Activated CD4-positive, alpha-beta T cell treated with anti-CD3 and anti-CD28 coated beads, Interleukin-2, amount 10 ng/mL, durations not matched to agents 7 days and 5 days (primary cell): ENCODE results near the gene CDX2. TPM values are rescaled to one million over a fixed set of nuclear protein-coding genes. Genes with fewer than 3 reads are reported as not detected.

Experiments
- CTCF ChIA-PET: fragments of 350-600 bp; sonication (Branson Sonifier 250); formaldehyde crosslinking; loops from one replicate; lab custom pipeline; 2021; ENCODE audit warnings: antibody characterized with exemption; lab: Charles Lee
- POLR2A ChIA-PET: fragments of 350-600 bp; sonication (Branson Sonifier 250); formaldehyde crosslinking; loops from one replicate; lab custom pipeline; 2021; ENCODE audit warnings: antibody characterized with exemption; lab: Charles Lee
- DNase-seq: peaks from one replicate; pipeline ENCODE4 v3.0.0-alpha.2; 2020
- H3K27ac Mint-ChIP-seq: one replicate; pipeline ENCODE4 v1.8.0; 2021; ENCODE audit warnings: mild to moderate bottlenecking, moderate library complexity, mixed read lengths
- H3K27me3 Mint-ChIP-seq: one replicate; pipeline ENCODE4 v1.8.0; 2021; ENCODE audit warnings: mixed read lengths
- H3K36me3 Mint-ChIP-seq: one replicate; pipeline ENCODE4 v1.8.0; 2021; ENCODE audit warnings: low read depth, mixed read lengths
- H3K4me1 Mint-ChIP-seq: one replicate; pipeline ENCODE4 v1.8.0; 2021; ENCODE audit warnings: mixed read lengths
- H3K4me3 Mint-ChIP-seq: one replicate; pipeline ENCODE4 v1.8.0; 2021; ENCODE audit warnings: mild to moderate bottlenecking, moderate library complexity, mixed read lengths
- H3K9me3 Mint-ChIP-seq: one replicate; pipeline ENCODE4 v1.8.0; 2021; ENCODE audit warnings: mixed read lengths
- total RNA-seq, 2 experiments: library from RNA; stranded (reverse); gene quantifications; one replicate each; pipeline ENCODE4 v1.2.3, GENCODE V29; 2021

CDX2 gene
- total RNA-seq, 2 experiments from 2014 or later, result not detected

GRCh38 chr13:27920677-27921420, 48.3 kb downstream of the CDX2 start:
- Mint-ChIP-seq H3K27me3 (peaks cover 82% of the 10 kb centered on the region), H3K4me1 (peaks cover 15% of the 10 kb centered on the region), H3K27ac (no peak overlapping the region), H3K36me3 (peaks cover 6% of the 10 kb centered on the region), H3K9me3 (no peaks in the 10 kb centered on the region), H3K4me3 (peak overlapping the region; percentile 49)
- POLR2A ChIA-PET, result no interaction called here
- no peak for DNase-seq
- CTCF ChIA-PET, result interaction anchor here (1.3 to 1.9 kb wide), 3 partner anchors 33 to 64 kb away, joined by 3 to 8 read pairs (median 6); no protein-coding TSS in a partner anchor

DNA sequence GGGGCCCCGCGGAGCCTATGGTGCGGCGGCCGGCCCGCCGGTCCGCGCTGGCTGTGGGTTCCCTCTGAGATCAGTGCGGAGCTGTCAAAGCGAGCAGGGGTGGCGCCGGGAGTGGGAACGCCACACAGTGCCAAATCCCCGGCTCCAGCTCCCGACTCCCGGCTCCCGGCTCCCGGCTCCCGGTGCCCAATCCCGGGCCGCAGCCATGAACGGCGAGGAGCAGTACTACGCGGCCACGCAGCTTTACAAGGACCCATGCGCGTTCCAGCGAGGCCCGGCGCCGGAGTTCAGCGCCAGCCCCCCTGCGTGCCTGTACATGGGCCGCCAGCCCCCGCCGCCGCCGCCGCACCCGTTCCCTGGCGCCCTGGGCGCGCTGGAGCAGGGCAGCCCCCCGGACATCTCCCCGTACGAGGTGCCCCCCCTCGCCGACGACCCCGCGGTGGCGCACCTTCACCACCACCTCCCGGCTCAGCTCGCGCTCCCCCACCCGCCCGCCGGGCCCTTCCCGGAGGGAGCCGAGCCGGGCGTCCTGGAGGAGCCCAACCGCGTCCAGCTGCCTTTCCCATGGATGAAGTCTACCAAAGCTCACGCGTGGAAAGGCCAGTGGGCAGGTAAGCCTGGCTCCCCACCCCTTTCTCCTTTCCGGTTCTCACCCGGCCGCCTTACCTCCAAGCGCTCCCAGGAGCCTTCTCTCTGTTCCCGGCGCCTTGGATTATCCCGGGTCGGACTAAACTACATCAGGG, 49.0 kb downstream of the CDX2 start, which contains the start of gene PDX1:
Gene PDX1 (plus strand): TSS at position 67 of the 743 bp plus-strand sequence. CDS start 139 bp downstream, at position 206.
- Mint-ChIP-seq H3K27ac (peak within 1 kb of the TSS; percentile 36), H3K4me1 (peaks cover 15% of the 10 kb centered on the region), H3K36me3 (peaks cover 6% of the 10 kb centered on the region), H3K4me3 (peak within 1 kb of the TSS; percentile 49), H3K9me3 (no peaks in the 10 kb centered on the region), H3K27me3 (peaks cover 82% of the 10 kb centered on the region)
- CTCF ChIA-PET, result interaction anchor here (1.3 to 1.9 kb wide), 5 partner anchors 34 to 125 kb away, joined by 3 to 8 read pairs (median 6); no protein-coding TSS in a partner anchor
- no peak for DNase-seq
- POLR2A ChIA-PET, result no interaction called here

- no peak for DNase-seq
- no peaks in the 10 kb centered on the region for H3K9me3 Mint-ChIP-seq
- H3K4me1 Mint-ChIP-seq, result peaks cover 15% of the 10 kb centered on the region
- H3K27me3 Mint-ChIP-seq, result peaks cover 81% of the 10 kb centered on the region
- H3K27ac Mint-ChIP-seq, result peak overlapping the region; percentile 13
- H3K36me3 Mint-ChIP-seq, result peaks cover 6% of the 10 kb centered on the region
- H3K4me3 Mint-ChIP-seq, result no peak overlapping the region
- CTCF ChIA-PET, result interaction anchor here (1.3 to 1.9 kb wide), 4 partner anchors 35 to 124 kb away, joined by 4 to 8 read pairs (median 6); no protein-coding TSS in a partner anchor
- POLR2A ChIA-PET, result no interaction called here
Observed at GRCh38 chr13:27919659-27919933, 49.5 kb downstream of the CDX2 start.

DNA sequence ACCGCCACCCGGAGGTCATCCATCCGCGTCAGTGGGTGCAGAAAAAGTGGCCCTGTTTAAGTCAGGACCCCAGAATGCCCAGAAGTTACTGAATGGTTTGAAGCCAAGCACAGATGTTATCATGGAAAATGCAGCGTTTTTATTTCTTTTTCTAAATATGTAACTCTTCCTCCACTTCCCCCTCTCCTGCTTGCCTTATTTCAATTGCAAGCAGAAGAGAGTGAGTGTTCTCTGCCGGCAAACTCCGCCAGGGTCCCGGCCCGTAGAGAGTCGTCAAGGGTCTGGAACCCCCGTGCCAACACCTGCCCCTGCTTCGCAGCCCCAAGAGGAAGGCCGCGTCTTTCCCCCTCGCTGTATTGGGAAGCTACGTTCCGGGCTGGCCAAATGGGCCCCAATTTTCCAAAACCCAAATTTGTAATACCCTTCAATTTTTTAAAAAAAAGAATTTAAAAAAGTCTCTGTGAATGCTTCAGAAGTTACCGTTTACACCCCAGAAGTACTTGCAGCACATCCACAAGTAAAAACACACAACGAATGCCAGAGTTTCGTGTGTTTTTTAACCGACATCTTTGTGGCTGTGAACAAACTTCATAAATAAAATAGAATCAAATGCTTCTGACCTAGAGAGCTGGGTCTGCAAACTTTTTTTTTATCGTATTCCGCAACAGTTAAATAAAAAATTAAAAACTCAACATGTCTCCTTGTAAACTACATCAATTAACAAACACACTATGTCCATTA, 50.0 kb downstream of the CDX2 start:
- H3K9me3 Mint-ChIP-seq, result no peaks in the 10 kb centered on the region

DNA sequence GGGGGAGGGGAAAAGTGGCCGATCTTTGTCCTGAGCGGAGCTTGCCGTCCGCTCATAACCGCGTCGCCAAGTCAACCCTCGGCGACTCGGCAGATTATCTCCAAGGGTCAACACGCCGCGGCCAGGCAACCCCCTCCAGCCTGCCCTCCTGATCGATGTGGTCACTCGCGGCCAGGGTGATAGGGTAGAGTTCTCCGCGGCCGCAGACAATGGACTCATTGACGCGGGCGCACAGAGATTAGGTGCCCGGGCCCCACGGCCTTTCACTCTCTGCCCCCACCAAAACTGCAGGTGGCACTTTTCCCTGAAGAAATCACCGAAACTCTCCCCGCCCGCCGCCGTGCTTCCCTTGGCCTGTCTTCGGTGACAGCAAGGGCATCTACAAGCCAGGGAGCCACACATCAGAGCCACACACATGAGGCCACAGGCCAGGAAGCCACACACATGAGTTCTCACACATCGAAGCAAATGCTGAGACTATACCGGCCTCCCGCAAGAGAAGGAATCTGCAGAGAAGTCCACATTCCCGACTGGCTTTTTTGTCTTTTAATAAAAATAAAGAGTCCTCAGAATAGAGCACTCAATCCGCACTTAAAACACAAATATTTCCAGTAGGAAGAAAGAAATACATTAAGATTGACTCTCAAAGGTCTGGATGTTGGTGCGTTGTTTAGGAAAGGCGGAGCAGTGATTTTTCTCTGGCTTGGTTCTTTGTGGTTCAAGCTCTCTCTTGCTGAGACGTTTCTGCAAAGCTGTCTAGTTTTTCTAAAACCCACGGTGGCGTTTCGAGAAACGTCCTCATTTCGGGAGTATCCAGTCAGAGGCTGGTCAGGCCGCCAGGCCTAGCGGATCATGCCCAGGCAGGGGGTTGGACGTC, 50.8 kb downstream of the CDX2 start:
- ChIA-PET POLR2A (no interaction called here), CTCF (interaction anchor here (1.8 kb wide), 1 partner anchor 58 kb away, joined by 6 read pairs; no protein-coding TSS in a partner anchor)
- Mint-ChIP-seq H3K36me3 (peaks cover 6% of the 10 kb centered on the region), H3K27ac (peak overlapping the region; percentile 62), H3K27me3 (peaks cover 81% of the 10 kb centered on the region), H3K4me1 (peaks cover 15% of the 10 kb centered on the region), H3K4me3 (peak overlapping the region; percentile 10), H3K9me3 (no peaks in the 10 kb centered on the region)
- DNase-seq, result no peak

More for the DNA sequence above, 50.0 kb downstream of the CDX2 start:
- POLR2A ChIA-PET, result no interaction called here
- Mint-ChIP-seq H3K4me3 (no peak overlapping the region), H3K27me3 (peaks cover 81% of the 10 kb centered on the region), H3K27ac (peak overlapping the region; percentile 36), H3K36me3 (peaks cover 6% of the 10 kb centered on the region), H3K4me1 (peaks cover 15% of the 10 kb centered on the region)
- CTCF ChIA-PET, result interaction anchor here (1.3 to 1.9 kb wide), 4 partner anchors 35 to 123 kb away, joined by 4 to 8 read pairs (median 6); no protein-coding TSS in a partner anchor
- DNase-seq, result no peak

DNA sequence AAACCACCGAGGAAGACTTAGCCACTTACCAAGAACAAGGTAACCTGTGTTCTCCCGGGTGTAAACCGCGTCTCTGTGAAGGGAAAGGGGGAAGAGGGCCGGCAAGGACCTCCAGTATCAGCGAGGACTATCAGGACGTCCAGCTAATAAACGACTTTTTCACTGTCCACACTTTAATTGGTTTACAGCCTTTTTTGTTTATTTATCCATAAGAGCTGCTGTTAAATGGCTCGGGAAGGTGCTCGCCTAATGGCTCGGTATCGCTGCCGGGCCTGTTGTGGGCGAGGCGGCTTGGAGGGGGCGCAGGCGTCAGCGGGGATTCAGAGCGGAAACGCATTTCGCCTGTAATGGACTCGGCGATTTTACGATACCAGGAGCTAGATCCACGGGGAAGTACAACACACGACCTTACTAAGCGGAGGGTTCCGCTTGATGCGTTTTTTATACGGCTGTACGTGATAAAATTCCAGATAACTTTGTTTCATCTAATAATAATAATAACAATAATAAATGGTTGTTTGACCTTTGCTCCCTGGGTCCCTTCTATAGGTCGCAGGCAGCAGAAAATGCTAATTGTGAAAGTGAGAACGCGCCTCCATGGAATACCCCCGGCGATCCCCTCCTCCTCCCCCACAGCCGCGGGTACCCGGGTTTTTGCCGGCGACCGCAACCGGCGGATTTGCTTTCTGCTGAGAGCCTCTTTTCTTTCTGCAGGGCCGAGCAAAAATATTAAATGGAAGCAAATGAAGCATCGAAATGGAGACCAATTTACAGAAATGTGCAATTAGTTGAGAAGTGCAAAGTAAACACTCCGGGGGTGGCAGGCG, 51.8 kb downstream of the CDX2 start:
- POLR2A ChIA-PET, result no interaction called here
- Mint-ChIP-seq H3K27me3 (peaks cover 76% of the 10 kb centered on the region), H3K4me1 (peaks cover 15% of the 10 kb centered on the region), H3K27ac (peak overlapping the region; percentile 62), H3K9me3 (no peaks in the 10 kb centered on the region), H3K4me3 (peak overlapping the region; percentile 26), H3K36me3 (peaks cover 6% of the 10 kb centered on the region)
- DNase-seq, result no peak
- CTCF ChIA-PET, result no interaction called here

GRCh38 chr13:27915301-27916207, 53.6 kb downstream of the CDX2 start:
- POLR2A ChIA-PET, result no interaction called here
- no peaks in the 10 kb centered on the region for H3K9me3 Mint-ChIP-seq
- peaks cover 70% of the 10 kb centered on the region for H3K27me3 Mint-ChIP-seq
- DNase-seq, result no peak
- H3K4me3 Mint-ChIP-seq, result no peak overlapping the region
- peaks cover 10% of the 10 kb centered on the region for H3K4me1 Mint-ChIP-seq
- H3K27ac Mint-ChIP-seq, result no peak overlapping the region
- CTCF ChIA-PET, result interaction anchor here (0.8 to 2.1 kb wide), 5 partner anchors 13 to 62 kb away, joined by 3 to 8 read pairs (median 4); no protein-coding TSS in a partner anchor
- H3K36me3 Mint-ChIP-seq, result peaks cover 5% of the 10 kb centered on the region

- Mint-ChIP-seq H3K27me3 (peaks cover 67% of the 10 kb centered on the region), H3K4me1 (peaks cover 4% of the 10 kb centered on the region), H3K4me3 (no peak overlapping the region), H3K27ac (no peak overlapping the region), H3K9me3 (no peaks in the 10 kb centered on the region), H3K36me3 (no peaks in the 10 kb centered on the region)
- CTCF ChIA-PET, result no interaction called here
- POLR2A ChIA-PET, result no interaction called here
- DNase-seq, result no peak
Observed at GRCh38 chr13:27913160-27913559, 56.0 kb downstream of the CDX2 start.

DNA sequence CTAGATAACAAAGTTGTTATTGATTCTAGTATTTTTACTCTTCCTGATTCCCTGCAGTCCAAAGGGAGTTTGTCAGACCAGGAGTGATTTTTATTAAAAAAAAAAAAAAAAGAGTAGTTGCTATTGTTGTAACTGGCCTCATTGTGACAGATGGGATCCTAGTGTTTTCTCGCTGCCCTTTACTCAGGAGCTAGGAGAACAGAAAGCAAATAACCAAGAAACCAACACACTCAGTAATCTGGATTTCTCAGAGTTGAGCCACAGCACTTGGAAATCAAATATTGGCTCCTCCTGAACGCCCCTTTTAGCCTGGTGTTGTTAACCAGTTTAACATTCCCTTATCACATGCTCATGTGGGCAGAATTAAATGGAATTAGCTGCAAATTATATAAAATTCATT, 57.6 kb downstream of the CDX2 start:
- POLR2A ChIA-PET, result no interaction called here
- Mint-ChIP-seq H3K36me3 (no peaks in the 10 kb centered on the region), H3K27ac (no peak overlapping the region), H3K9me3 (no peaks in the 10 kb centered on the region), H3K27me3 (peaks cover 58% of the 10 kb centered on the region), H3K4me3 (no peak overlapping the region), H3K4me1 (no peaks in the 10 kb centered on the region)
- no peak for DNase-seq
- CTCF ChIA-PET, result interaction anchor here (0.6 to 0.9 kb wide), 2 partner anchors 17 to 449 kb away, joined by 3 to 4 read pairs; no protein-coding TSS in a partner anchor
